K562 (cell line): ENCODE measurements around the gene BIRC3. TPM values are rescaled to one million over a fixed set of nuclear protein-coding genes. Genes with fewer than 3 reads are reported as not detected.

ENCODE experiments used
- ATF2 ChIP-seq: sonication (generic); formaldehyde crosslinking; IDR thresholded peaks from 2 replicates; pipeline ENCODE4 v1.8.1; 2022; ENCODE audit warnings: missing genetic modification reagents
- CTBP1 ChIP-seq: fragments of 450-650 bp; IDR thresholded peaks from 2 replicates; pipeline ENCODE4 v1.6.1; 2016; ENCODE audit warnings: borderline replicate concordance
- HINFP ChIP-seq: fragments of 450-650 bp; conservative IDR thresholded peaks from 2 replicates; pipeline ENCODE4 v1.6.1; 2016; ENCODE audit warnings: missing genetic modification characterization, low read depth, mild to moderate bottlenecking, control low read depth, missing compliant biosample characterization
- HSF4 ChIP-seq: fragments of 250-450 bp; sonication (Bioruptor Pico); IDR thresholded peaks from 2 replicates; pipeline ENCODE4 v2.1.2; 2022; ENCODE audit warnings: mild to moderate bottlenecking, moderate library complexity, borderline replicate concordance
- JUND ChIP-seq, 2 experiments: IDR thresholded peaks; 2 replicates in 1 of 2; 3 replicates in 1 of 2; pipeline ENCODE4 v1.6.1; 2011; ENCODE audit warnings: borderline replicate concordance in 2 of 2, low read depth in 2 of 2, low read length in 2 of 2, improper control_type of control experiment in 1 of 2, missing biosample characterization in 1 of 2, missing genetic modification characterization in 1 of 2, missing genetic modification reagents in 1 of 2
- MLX ChIP-seq, 2 experiments: fragments of 450-650 bp in 1 of 2; sonication (generic) in 1 of 2; formaldehyde crosslinking; conservative IDR thresholded peaks; 2 replicates each; pipeline versions ENCODE4 v1.4.0 to v1.8.1; 2020 to 2022; ENCODE audit warnings: mild to moderate bottlenecking in 1 of 2, missing genetic modification reagents in 1 of 2
- POLR2B ChIP-seq: fragments of 450-650 bp; IDR thresholded peaks from 2 replicates; pipeline ENCODE4 v1.6.1; 2018; ENCODE audit warnings: low read depth; ENCODE audit not compliant: partially characterized antibody
- RBFOX2 ChIP-seq: fragments of 200-400 bp; formaldehyde crosslinking; IDR thresholded peaks from 2 replicates; pipeline ENCODE4 v1.6.1; 2017; ENCODE audit warnings: low read depth, mild to moderate bottlenecking, low read length, moderate library complexity
- RNF219 ChIP-seq: fragments of 250-450 bp; sonication (Bioruptor Pico); IDR thresholded peaks from 2 replicates; pipeline ENCODE4 v1.5.0; 2022; ENCODE audit warnings: mild to moderate bottlenecking
- STAT5A ChIP-seq: IDR thresholded peaks from 2 replicates; pipeline ENCODE4 v1.6.1; 2012; ENCODE audit warnings: low read length, inconsistent platforms, borderline replicate concordance
- TAL1 ChIP-seq: fragments of 450-650 bp; IDR thresholded peaks from 2 replicates; pipeline ENCODE4 v1.6.1; 2016; ENCODE audit warnings: mild to moderate bottlenecking
- ZNF398 ChIP-seq: fragments of 250-450 bp; sonication (Bioruptor Pico); IDR thresholded peaks from 2 replicates; pipeline ENCODE4 v1.8.0; 2021; ENCODE audit warnings: moderate library complexity, mild to moderate bottlenecking, inconsistent platforms
- polyA plus RNA-seq, 8 experiments: library from polyadenylated mRNA; depleted of rRNA in 4 of 8; stranded (reverse) in 5 of 8; unstranded in 3 of 8; fragments of >200 nt; fragmentation: Nextera tagmentation in 2 of 8; fragmentation: Illumina TruSeq in 1 of 8; extraction: Ambion mirVana in 2 of 8; extraction: Trizol in 1 of 8; gene quantifications; 2 replicates each; pipeline versions ENCODE4 v1.2.1 to v1.2.3, GENCODE V29; 2011 to 2014; ENCODE audit warnings: inconsistent platforms in 1 of 8, missing spikeins in 1 of 8
- total RNA-seq, 7 experiments: library from RNA; depleted of rRNA in 6 of 7; stranded (reverse); fragments of >200 nt in 6 of 7; fragmentation: Illumina TruSeq in 2 of 7; extraction: Trizol in 2 of 7; gene quantifications; 2 replicates each; pipeline versions ENCODE4 v1.2.1 to v1.2.3, GENCODE V29; 2011 to 2021; ENCODE audit warnings: low replicate concordance in 1 of 7
- TF ChIP-seq, protein P1 (sequence below): fragments of 250-450 bp; sonication (Bioruptor Pico); IDR thresholded peaks from 2 replicates; pipeline ENCODE4 v1.5.0; 2020; ENCODE audit warnings: mild to moderate bottlenecking, borderline replicate concordance

Gene BIRC3
- total and polyA plus RNA-seq, 9 of the 15 experiments (the other 6 are each of a cell fraction or from before 2014, with no cell fraction given) = 0.08 to 0.42 (median 0.18) TPM

GRCh38 chr11:102317099-102317767 is at the start of gene BIRC3 (continued):
- no peak for TF ChIP-seq HINFP (tag)
- TF ChIP-seq, protein P1, sequence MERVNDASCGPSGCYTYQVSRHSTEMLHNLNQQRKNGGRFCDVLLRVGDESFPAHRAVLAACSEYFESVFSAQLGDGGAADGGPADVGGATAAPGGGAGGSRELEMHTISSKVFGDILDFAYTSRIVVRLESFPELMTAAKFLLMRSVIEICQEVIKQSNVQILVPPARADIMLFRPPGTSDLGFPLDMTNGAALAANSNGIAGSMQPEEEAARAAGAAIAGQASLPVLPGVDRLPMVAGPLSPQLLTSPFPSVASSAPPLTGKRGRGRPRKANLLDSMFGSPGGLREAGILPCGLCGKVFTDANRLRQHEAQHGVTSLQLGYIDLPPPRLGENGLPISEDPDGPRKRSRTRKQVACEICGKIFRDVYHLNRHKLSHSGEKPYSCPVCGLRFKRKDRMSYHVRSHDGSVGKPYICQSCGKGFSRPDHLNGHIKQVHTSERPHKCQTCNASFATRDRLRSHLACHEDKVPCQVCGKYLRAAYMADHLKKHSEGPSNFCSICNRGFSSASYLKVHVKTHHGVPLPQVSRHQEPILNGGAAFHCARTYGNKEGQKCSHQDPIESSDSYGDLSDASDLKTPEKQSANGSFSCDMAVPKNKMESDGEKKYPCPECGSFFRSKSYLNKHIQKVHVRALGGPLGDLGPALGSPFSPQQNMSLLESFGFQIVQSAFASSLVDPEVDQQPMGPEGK (CRISPR knock-in tag) = no peak
- TF ChIP-seq JUND (IDR thresholded peaks at IDR 0.05; ENCODE audit: borderline replicate concordance, low read depth, low read length) = 0 out of 2 replicates have a peak, but pooled peaks have one; percentile 27
- TF ChIP-seq JUND (tag; IDR thresholded peaks at IDR 0.05; ENCODE audit: borderline replicate concordance, low read depth, low read length) = peak; percentile 61; the same call in 1 of the 3 replicates
- TF ChIP-seq ZNF398 (CRISPR knock-in tag) = no peak
- TF ChIP-seq ATF2 (CRISPR knock-in tag) = no peak
- 0 out of 2 replicates have a peak, but pooled peaks have one; percentile 30 for TF ChIP-seq RBFOX2
- no peak for TF ChIP-seq TAL1
- TF ChIP-seq CTBP1 = peak; percentile 72; the same call in 1 of the 2 replicates
- no peak for TF ChIP-seq MLX (CRISPR knock-in tag; conservative IDR thresholded peaks at IDR 0.05)
- no peak for TF ChIP-seq STAT5A
- no peak for TF ChIP-seq RNF219 (CRISPR knock-in tag)
- TF ChIP-seq HSF4 (CRISPR knock-in tag) = no peak
- TF ChIP-seq POLR2B = no peak
